HG02763 (cell line): ENCODE measurements around the gene SMURF1.
"Not testable (repeated sequence)": the region's sequence is repeated elsewhere in the genome, so short reads cannot be mapped to it uniquely, and the experiment has no call there.

Experiments
- ATAC-seq: cut with Tn5 transposase; IDR thresholded peaks from one replicate; pipeline ENCODE4 v1.9.1; 2021; ENCODE audit warnings: mild to moderate bottlenecking, moderate library complexity; ENCODE audit not compliant: unreplicated experiment

The SMURF1 gene

GRCh38 chr7:99070361-99070760 is 73.5 kb downstream of the SMURF1 start:
- no peak for ATAC-seq

- no peak for ATAC-seq
Measured at GRCh38 chr7:99061001-99061776, 82.7 kb downstream of the SMURF1 start.

GRCh38 chr7:99054781-99055180 is 89.1 kb downstream of the SMURF1 start:
- ATAC-seq = no peak

GRCh38 chr7:99050971-99051370 is 92.9 kb downstream of the SMURF1 start:
- ATAC-seq = no peak

GRCh38 chr7:99047526-99048077 is 96.3 kb downstream of the SMURF1 start:
- ATAC-seq = no peak

- ATAC-seq = no peak
Measured at GRCh38 chr7:99046722-99047121, 97.2 kb downstream of the SMURF1 start.

GRCh38 chr7:99046262-99046661 is 97.6 kb downstream of the SMURF1 start:
- not testable (repeated sequence) for ATAC-seq

- ATAC-seq = not testable (repeated sequence)
Measured at GRCh38 chr7:99044858-99045257, 99.0 kb downstream of the SMURF1 start.

GRCh38 chr7:99042957-99043356 is 101.0 kb downstream of the SMURF1 start:
- ATAC-seq = no peak

GRCh38 chr7:99041526-99041925 is 102.4 kb downstream of the SMURF1 start:
- no peak for ATAC-seq

GRCh38 chr7:99040104-99040958 is 103.6 kb downstream of the SMURF1 start:
- ATAC-seq = no peak

- ATAC-seq = no peak
Measured at GRCh38 chr7:99039384-99039891, 104.5 kb downstream of the SMURF1 start.

GRCh38 chr7:99038086-99038855 is 105.6 kb downstream of the SMURF1 start:
- ATAC-seq = no peak

GRCh38 chr7:99037327-99037940 is 106.5 kb downstream of the SMURF1 start:
- ATAC-seq = no peak

- no peak for ATAC-seq
Measured at GRCh38 chr7:99036546-99037111, 107.3 kb downstream of the SMURF1 start.

GRCh38 chr7:99035723-99036545 is 108.0 kb downstream of the SMURF1 start:
- no peak for ATAC-seq

GRCh38 chr7:99034932-99035722 is 108.8 kb downstream of the SMURF1 start:
- no peak for ATAC-seq

GRCh38 chr7:99033765-99034164 is 110.1 kb downstream of the SMURF1 start:
- ATAC-seq = no peak
